Esophagus (tissue), 2 donors: ENCODE results near the gene CAPN12. TPM values are rescaled to one million over a fixed set of nuclear protein-coding genes. Genes with fewer than 3 reads are reported as not detected.
A peak's percentile ranks its signal among the peaks of the same experiment; 100 is the strongest.

Source experiments
- H3K27ac ChIP-seq, 2 donors: one replicate each; pipeline ENCODE4 v1.5.1; 2013; ENCODE audit warnings: low read depth in 2 of 2, mild to moderate bottlenecking in 2 of 2, inconsistent platforms in 1 of 2, low read length in 1 of 2, moderate library complexity in 1 of 2
- H3K27me3 ChIP-seq, 2 donors: one replicate each; pipeline ENCODE4 v1.6.1; 2013; ENCODE audit warnings: low read length in 2 of 2, control low read depth in 1 of 2, mild to moderate bottlenecking in 1 of 2; ENCODE audit not compliant: insufficient read depth in 2 of 2, control insufficient read depth in 1 of 2
- H3K36me3 ChIP-seq, 2 donors: one replicate each; pipeline ENCODE4 v1.6.1; 2013; ENCODE audit warnings: low read length in 1 of 2; ENCODE audit not compliant: control insufficient read depth in 2 of 2, insufficient read depth in 2 of 2
- H3K4me1 ChIP-seq, 2 donors: one replicate each; pipeline ENCODE4 v1.6.1; 2013; ENCODE audit warnings: low read length in 1 of 2; ENCODE audit not compliant: control insufficient read depth in 2 of 2, insufficient read depth in 2 of 2
- H3K4me3 ChIP-seq, 2 donors: one replicate each; pipeline ENCODE4 v1.5.1; 2013; ENCODE audit warnings: low read length in 2 of 2, mild to moderate bottlenecking in 2 of 2, low read depth in 1 of 2, moderate library complexity in 1 of 2
- H3K9me3 ChIP-seq, 2 donors: one replicate each; pipeline ENCODE4 v1.6.1; 2013; ENCODE audit warnings: mild to moderate bottlenecking in 2 of 2, low read depth in 1 of 2, low read length in 1 of 2, moderate library complexity in 1 of 2; ENCODE audit not compliant: control insufficient read depth in 2 of 2, insufficient read depth in 1 of 2
- WGBS, 2 donors: extraction: QIAGEN DNeasy Blood & Tissue Kit; methylation state at CpG; one replicate each; pipeline ENCODE4 v1.1.7; 2013; 5-methylcytosine and 5-hydroxymethylcytosine counted together
- polyA plus RNA-seq, 2 donors: library from polyadenylated mRNA; stranded (reverse); fragments of 200-250 nt; gene quantifications; one replicate each; pipeline ENCODE4 v1.2.3, GENCODE V29; 2013
- donor health status: healthy with polysubstance abuse.
- donor health status: Bipolar disorder and iron deficiency.

The CAPN12 gene
- polyA plus RNA-seq, 2 donors = 4.1 to 12.3 TPM

DNA sequence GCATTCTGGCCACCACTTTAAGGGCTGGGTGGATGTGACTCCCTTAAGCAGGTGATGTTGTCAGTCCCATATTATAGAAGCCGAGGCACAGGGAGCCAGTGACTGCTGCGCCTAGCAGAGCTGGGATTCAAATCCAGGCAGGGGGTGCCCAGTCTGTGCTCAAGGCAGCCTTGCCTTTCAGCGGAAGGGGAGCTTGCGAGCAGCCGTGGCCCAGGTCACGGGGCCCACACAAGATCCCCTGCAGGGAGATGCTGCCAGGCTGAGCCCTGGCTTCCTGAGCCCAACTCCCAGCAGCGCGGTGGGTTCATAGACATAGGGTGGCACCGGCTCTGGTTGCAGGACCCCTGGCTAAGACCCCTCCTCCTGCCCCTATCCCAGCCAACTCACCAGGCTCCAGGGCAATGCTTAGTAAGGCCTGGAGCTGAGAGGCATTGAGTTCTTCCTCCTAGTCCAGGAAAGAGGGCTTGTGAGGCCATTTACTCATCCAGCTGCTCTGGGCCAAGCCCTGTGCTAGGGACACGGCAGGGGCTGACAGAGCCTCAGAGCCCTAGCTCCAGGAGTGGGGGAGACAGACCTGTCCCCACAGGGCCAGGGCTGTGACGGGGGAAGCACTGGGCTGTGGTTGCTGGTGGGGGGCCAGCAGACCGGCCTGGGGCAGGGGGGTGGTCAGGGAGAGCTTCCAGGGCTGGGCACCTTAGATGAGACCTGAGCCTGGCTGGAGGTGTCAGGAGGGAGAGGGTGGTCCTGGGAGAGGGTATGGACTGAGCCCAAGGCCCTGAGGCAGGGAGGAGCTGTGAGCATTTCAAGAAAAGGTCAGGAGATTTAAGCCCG, 9.6 kb downstream of the CAPN12 start:
- H3K27me3 ChIP-seq = no peaks in the 10 kb centered on the region
- WGBS, 2 donors = 40 to 52% methylated on average over 13 of the region's 13 CpGs
- H3K4me1 ChIP-seq = peaks cover 3 to 16% of the 10 kb centered on the region in 2 donors
- H3K9me3 ChIP-seq = no peaks in the 10 kb centered on the region
- H3K27ac ChIP-seq = peak overlapping the region; percentile 83 to 88
- H3K4me3 ChIP-seq = peak overlapping the region in 1 of 2 donors; percentile 3
- peaks cover 0 to 14% of the 10 kb centered on the region in 2 donors for H3K36me3 ChIP-seq

DNA sequence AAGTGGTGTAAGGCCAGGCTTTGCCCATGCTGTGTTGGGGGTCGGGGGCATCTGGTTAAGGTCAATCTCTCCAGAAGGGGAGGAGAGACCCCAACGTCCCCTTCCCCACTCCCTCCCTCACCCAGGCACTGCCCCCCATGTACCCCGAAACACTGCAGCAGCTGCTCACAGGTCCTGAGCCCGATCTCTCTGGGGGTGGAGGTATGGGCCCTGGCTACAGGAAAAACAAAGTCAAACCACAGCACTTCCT, 10.2 kb downstream of the CAPN12 start:
- Histone ChIP-seq H3K27me3 (no peaks in the 10 kb centered on the region), H3K4me3 (no peak overlapping the region)
- 51 to 66% methylated on average over 4 of the region's 4 CpGs for WGBS, 2 donors

GRCh38 chr19:38733493-38734175, 10.6 kb downstream of the CAPN12 start:
- Histone ChIP-seq H3K36me3 (peaks cover 0 to 22% of the 10 kb centered on the region in 2 donors), H3K9me3 (no peaks in the 10 kb centered on the region), H3K4me1 (peaks cover 3 to 18% of the 10 kb centered on the region in 2 donors), H3K27ac (peak overlapping the region; percentile 83 to 88), H3K27me3 (no peaks in the 10 kb centered on the region), H3K4me3 (no peak overlapping the region)
- WGBS, 2 donors = 50 to 58% methylated on average over 6 of the region's 6 CpGs

More for the DNA sequence above, 10.2 kb downstream of the CAPN12 start:
- H3K27ac ChIP-seq = peak overlapping the region; percentile 83 to 88
- peaks cover 3 to 18% of the 10 kb centered on the region in 2 donors for H3K4me1 ChIP-seq
- peaks cover 0 to 18% of the 10 kb centered on the region in 2 donors for H3K36me3 ChIP-seq
- no peaks in the 10 kb centered on the region for H3K9me3 ChIP-seq

GRCh38 chr19:38733241-38733492, 11.1 kb downstream of the CAPN12 start:
- Histone ChIP-seq H3K27ac (peak overlapping the region; percentile 83 to 88), H3K9me3 (no peaks in the 10 kb centered on the region), H3K4me3 (no peak overlapping the region), H3K36me3 (peaks cover 2 to 26% of the 10 kb centered on the region in 2 donors), H3K27me3 (no peaks in the 10 kb centered on the region), H3K4me1 (peaks cover 3 to 18% of the 10 kb centered on the region in 2 donors)
- 93 to 100% methylated on average over 1 of the region's 1 CpG for WGBS, 2 donors

DNA sequence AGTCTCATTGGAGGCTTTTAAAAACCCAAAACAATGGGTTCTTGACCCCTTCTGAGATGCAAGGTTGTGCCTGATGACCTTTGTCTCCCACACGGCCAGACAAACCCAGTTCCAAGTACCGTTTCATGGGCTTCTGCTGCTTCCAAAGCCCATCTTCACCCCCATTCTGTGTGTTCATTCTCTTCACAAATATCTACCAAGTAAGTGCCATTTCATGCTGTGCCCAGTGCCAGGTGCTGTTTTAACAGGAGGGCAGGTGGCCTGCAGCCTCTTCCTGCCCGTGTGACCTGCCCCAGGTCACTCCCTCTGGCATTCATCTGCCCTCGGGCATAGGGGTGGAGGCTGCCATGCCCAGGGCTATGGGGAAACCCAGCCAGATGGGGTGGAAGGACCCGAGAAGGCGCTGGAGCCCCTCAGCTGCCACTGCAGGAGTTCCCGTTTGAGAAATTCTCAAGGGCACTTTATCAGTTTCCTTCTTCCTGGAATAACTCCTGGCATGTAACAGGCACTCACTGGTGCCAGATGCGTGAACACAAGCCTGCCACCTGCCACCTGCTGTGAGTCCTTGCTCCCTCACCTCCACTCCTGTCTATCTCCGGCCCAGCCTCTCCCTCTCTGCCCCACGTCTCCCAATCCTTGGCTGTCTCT, 12.5 kb downstream of the CAPN12 start:
- 45 to 52% methylated on average over 10 of the region's 10 CpGs for WGBS, 2 donors
- H3K4me1 ChIP-seq = peaks cover 3 to 17% of the 10 kb centered on the region in 2 donors
- H3K27ac ChIP-seq = peak overlapping the region; percentile 11 to 45
- H3K4me3 ChIP-seq = no peak overlapping the region
- H3K27me3 ChIP-seq = no peaks in the 10 kb centered on the region
- peaks cover 9 to 40% of the 10 kb centered on the region in 2 donors for H3K36me3 ChIP-seq
- H3K9me3 ChIP-seq = no peaks in the 10 kb centered on the region

- no peaks in the 10 kb centered on the region for H3K27me3 ChIP-seq
- H3K36me3 ChIP-seq = peaks cover 9 to 47% of the 10 kb centered on the region in 2 donors
- WGBS, 2 donors = 82 to 84% methylated on average over 19 of the region's 19 CpGs
- peak overlapping the region in 1 of 2 donors; percentile 24 for H3K27ac ChIP-seq
- no peaks in the 10 kb centered on the region for H3K9me3 ChIP-seq
- no peak overlapping the region for H3K4me3 ChIP-seq
- H3K4me1 ChIP-seq = peaks cover 3 to 17% of the 10 kb centered on the region in 2 donors
Observed at GRCh38 chr19:38730731-38731589, 13.3 kb downstream of the CAPN12 start.

DNA sequence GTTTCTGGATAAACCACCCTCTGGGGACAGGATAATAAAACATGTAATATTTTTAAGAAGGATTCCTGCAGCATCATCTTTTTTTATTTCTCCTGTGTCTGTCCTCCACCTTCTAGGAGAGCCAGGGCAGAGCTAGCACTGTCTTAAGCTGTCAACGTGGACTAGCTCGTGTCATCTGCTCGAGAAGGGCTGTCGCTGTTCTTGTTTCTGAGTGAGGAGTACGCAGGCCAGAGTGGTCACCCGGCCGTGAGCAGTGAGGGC, 13.9 kb downstream of the CAPN12 start:
- peak overlapping the region in 1 of 2 donors; percentile 24 for H3K27ac ChIP-seq
- WGBS, 2 donors = 85% methylated on average over 7 of the region's 7 CpGs
- H3K27me3 ChIP-seq = no peaks in the 10 kb centered on the region
- H3K4me1 ChIP-seq = peaks cover 3 to 16% of the 10 kb centered on the region in 2 donors
- peaks cover 9 to 52% of the 10 kb centered on the region in 2 donors for H3K36me3 ChIP-seq
- H3K9me3 ChIP-seq = no peaks in the 10 kb centered on the region
- H3K4me3 ChIP-seq = no peak overlapping the region

DNA sequence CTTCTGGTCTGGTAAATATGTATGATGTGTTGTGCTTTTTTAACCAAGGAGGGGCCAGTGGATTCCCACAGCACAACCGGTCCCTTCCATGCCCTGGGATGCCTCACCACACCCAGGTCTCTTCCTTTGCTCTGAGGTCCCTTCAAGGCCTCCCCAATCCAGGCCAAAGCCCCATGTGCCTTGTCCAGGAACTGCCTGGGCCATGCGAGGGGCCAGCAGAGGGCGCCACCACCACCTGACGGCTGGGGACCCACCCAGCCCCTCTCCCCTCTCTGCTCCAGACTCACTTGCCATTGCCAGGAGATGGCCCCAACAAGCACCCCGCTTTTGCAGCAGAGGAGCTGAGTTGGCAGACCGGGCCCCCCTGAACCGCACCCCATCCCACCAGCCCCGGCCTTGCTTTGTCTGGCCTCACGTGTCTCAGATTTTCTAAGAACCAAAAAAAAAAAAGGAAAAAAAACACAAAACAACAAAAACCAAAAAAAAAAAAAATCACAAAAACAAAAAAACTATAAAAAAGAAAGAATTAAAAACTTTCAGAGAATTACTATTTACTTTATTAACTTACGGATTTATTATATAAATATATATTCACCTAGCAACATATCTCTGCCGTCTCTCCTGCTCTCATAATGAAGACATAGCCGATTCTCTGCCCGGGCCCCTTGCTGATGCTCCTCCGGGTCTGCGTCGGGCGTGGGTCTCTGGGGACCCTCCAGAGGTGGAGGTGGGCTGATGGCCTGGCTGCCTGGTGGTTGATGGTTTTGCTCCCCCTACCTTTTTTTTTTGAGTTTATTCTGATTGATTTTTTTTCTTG, 14.4 kb downstream of the CAPN12 start:
- Histone ChIP-seq H3K4me1 (peaks cover 3 to 16% of the 10 kb centered on the region in 2 donors), H3K4me3 (no peak overlapping the region), H3K36me3 (peaks cover 13 to 58% of the 10 kb centered on the region in 2 donors), H3K27me3 (no peaks in the 10 kb centered on the region), H3K27ac (peak overlapping the region; percentile 4 to 48), H3K9me3 (no peaks in the 10 kb centered on the region)
- 69 to 74% methylated on average over 16 to 17 of the region's 17 CpGs for WGBS, 2 donors
